ENCODE measurements around the gene RILP. TPM values are rescaled to one million over a fixed set of nuclear protein-coding genes. Genes with fewer than 3 reads are reported as not detected.

The RILP gene
- total RNA-seq, 4 donors from 2014 or later = 59.3 to 185 (median 108) TPM

- 71 to 79% methylated on average over 3 to 4 of the region's 4 CpGs for WGBS, 2 donors (ENCODE audit: low coverage in 1 of 2)
- H3K27ac ChIP-seq = peak overlapping the region in 1 of 4 donors; percentile 46
- in situ Hi-C loops (cut with MboI; ENCODE audit: low pct_ligation_motif_present in 1 of 4, low pct_unique_long_range_greater_than_20kb in 1 of 4, low sequenced_read_pairs in 3 of 4) (loop anchor here in 3 of 4 donors (5.0 to 10.0 kb wide), 3 partner anchors 46 to 58 kb away; no protein-coding TSS in a partner anchor), intact Hi-C loops (cut with DNase I; ENCODE audit: low total_unique reads) (loop anchor here (10.0 kb wide), 1 partner anchor 356 kb away; the partner anchor contains the start of genes BHLHA9 and TRARG1)
- H3K4me1 ChIP-seq = peaks cover 7 to 26% (median 22%) of the 10 kb centered on the region in 4 donors
- DNase-seq = no peak
- no peak for TF ChIP-seq EP300 (IDR thresholded peaks at IDR 0.05; ENCODE audit: low read depth)
- TF ChIP-seq POLR2A (IDR thresholded peaks at IDR 0.05) = no peak
- no peak for TF ChIP-seq CTCF (IDR thresholded peaks at IDR 0.05)
- no peaks in the 10 kb centered on the region for H3K36me3 ChIP-seq
- H3K27me3 ChIP-seq = no peaks in the 10 kb centered on the region
- no peaks in the 10 kb centered on the region for H3K9me3 ChIP-seq
- H3K4me3 ChIP-seq = no peak overlapping the region
Measured at GRCh38 chr17:1630662-1631061, 19.0 kb downstream of the RILP start.

- 2% methylated on average over 45 of the region's 45 CpGs; no CpG with 5 or more reads in 1 of the 2 donors for WGBS, 2 donors (ENCODE audit: low coverage in 1 of 2)
- H3K36me3 ChIP-seq = no peaks in the 10 kb centered on the region
- DNase-seq = peak; percentile 87
- no peaks in the 10 kb centered on the region for H3K9me3 ChIP-seq
- intact Hi-C loops (cut with DNase I; ENCODE audit: low total_unique reads) = loop anchor here (2.0 to 10.0 kb wide), 2 partner anchors 55 to 355 kb away; partner anchors contain the start of genes BHLHA9 and TRARG1
- peak overlapping the region; percentile 85 to 94 (median 92) for H3K27ac ChIP-seq
- in situ Hi-C loops (cut with MboI; ENCODE audit: low pct_ligation_motif_present in 1 of 4, low pct_unique_long_range_greater_than_20kb in 1 of 4, low sequenced_read_pairs in 3 of 4) = loop anchor here (5.0 to 10.0 kb wide), 4 partner anchors 45 to 57 kb away; no protein-coding TSS in a partner anchor
- peaks cover 7 to 26% (median 22%) of the 10 kb centered on the region in 4 donors for H3K4me1 ChIP-seq
- H3K4me3 ChIP-seq = peak overlapping the region; percentile 57 to 83 (median 71)
- H3K27me3 ChIP-seq = no peaks in the 10 kb centered on the region
- peak; percentile 64 to 82 (median 71) for TF ChIP-seq CTCF (IDR thresholded peaks at IDR 0.05)
- TF ChIP-seq EP300 (IDR thresholded peaks at IDR 0.05; ENCODE audit: low read depth) = no peak
- TF ChIP-seq POLR2AphosphoS5 (IDR thresholded peaks at IDR 0.05) = no peak
Measured at GRCh38 chr17:1629504-1630310, 20.0 kb downstream of the RILP start.

GRCh38 chr17:1628856-1629503 is 20.7 kb downstream of the RILP start:
- in situ Hi-C loops (cut with MboI; ENCODE audit: low pct_ligation_motif_present in 1 of 4, low pct_unique_long_range_greater_than_20kb in 1 of 4, low sequenced_read_pairs in 3 of 4) (loop anchor here in 1 of 4 donors (10.0 kb wide), 1 partner anchor 54 kb away; no protein-coding TSS in a partner anchor), intact Hi-C loops (cut with DNase I; ENCODE audit: low total_unique reads) (loop anchor here (2.0 kb wide), 1 partner anchor 54 kb away; no protein-coding TSS in a partner anchor)
- 0% methylated on average over 4 to 25 of the region's 77 CpGs for WGBS, 2 donors (ENCODE audit: low coverage in 1 of 2)
- TF ChIP-seq POLR2A (IDR thresholded peaks at IDR 0.05) (peak; percentile 15), CTCF (IDR thresholded peaks at IDR 0.05) (peak in 3 of 5 experiments; percentile 10 to 46 (median 18)), POLR2AphosphoS5 (IDR thresholded peaks at IDR 0.05) (peak in 2 of 3 donors; percentile 43 to 58), EP300 (IDR thresholded peaks at IDR 0.05; ENCODE audit: low read depth) (no peak)
- DNase-seq = peak; percentile 95
- no peaks in the 10 kb centered on the region for H3K9me3 ChIP-seq
- H3K27ac ChIP-seq = peak overlapping the region; percentile 85 to 94 (median 92)
- H3K27me3 ChIP-seq = no peaks in the 10 kb centered on the region
- H3K36me3 ChIP-seq = no peaks in the 10 kb centered on the region
- H3K4me1 ChIP-seq = peaks cover 7 to 26% (median 22%) of the 10 kb centered on the region in 4 donors
- H3K4me3 ChIP-seq = peak overlapping the region; percentile 57 to 83 (median 71)
